Kidney capillary endothelial cell (primary cell): ENCODE data around the gene PHACTR2.

ENCODE experiments used
- DNase-seq: peaks from one replicate; pipeline ENCODE4 v3.0.0-alpha.2; 2018; ENCODE audit warnings: low spot score

PHACTR2 gene

GRCh38 chr6:143675382-143675900, 2.3 kb upstream of the PHACTR2 start:
- no peak for DNase-seq

GRCh38 chr6:143675946-143676345, 1.8 kb upstream of the PHACTR2 start:
- no peak for DNase-seq

DNA sequence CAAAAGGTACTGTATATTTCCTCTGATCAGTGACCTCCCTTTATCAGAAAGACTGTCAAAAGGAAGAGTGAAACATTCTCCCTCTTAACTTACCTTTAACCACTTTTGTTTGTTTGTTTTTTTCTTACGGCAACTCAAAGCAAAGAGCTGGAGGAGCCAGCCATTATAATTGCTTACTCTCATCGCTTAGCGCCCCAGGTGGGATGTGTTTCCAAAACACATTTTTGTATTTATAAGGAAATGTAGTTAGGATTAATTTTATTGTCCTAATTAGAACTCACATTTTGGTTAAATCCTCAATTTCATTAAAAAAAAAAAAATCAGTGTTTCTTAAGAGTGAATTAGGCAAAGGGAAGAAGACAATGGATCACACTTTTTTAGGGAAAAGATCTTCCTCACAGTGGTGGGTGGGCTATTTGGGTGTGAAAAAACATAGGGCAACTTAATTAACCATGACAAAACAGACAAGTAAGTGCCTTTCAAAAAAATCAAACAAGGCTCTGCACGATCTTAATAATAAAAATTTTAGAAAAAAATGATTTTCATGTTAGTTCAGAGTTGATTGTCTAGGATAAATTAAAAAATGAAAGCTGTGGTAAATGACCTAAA, 1.2 kb upstream of the PHACTR2 start:
- DNase-seq, result no peak

GRCh38 chr6:143677577-143677890, 231 bp upstream of the PHACTR2 start:
- DNase-seq, result no peak

DNA sequence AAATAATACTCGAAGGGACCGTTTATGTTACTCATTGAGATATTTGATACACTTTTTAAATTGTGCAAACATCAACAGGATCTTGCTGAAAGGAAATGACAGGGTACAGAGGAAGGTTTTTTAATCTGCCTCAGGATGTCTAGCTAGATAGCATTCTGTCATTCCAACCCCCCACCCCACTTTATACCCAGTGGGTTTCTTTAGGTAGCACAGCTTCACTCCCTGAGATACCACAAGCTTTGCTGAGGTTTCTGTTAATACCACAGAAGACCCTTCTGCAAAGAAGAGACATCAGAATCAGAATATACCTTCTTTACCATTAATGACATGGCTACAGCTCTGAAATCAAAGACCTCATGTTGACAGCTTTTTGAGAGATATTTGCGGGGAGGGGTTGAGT, 1.3 kb downstream of the PHACTR2 start:
- no peak for DNase-seq

DNA sequence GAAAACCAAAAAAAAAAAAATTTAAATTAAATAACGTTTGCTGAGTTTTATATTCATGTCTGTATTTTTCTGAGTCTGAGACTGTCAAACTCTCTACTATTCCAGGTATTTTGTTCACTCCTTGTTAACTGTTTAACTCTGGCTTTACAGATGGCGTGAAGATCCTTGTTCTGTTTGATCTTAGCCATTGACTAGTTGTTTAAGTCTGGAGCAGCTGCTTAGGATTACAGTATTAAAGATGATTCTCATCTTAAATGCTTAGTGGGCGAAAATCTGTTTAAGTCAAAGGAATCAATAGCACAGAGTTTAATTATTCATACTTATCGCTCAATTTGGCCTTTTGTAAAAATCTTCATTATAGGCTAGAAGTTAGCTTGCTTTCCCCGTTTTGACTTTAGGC, 2.4 kb downstream of the PHACTR2 start:
- DNase-seq, result no peak

DNA sequence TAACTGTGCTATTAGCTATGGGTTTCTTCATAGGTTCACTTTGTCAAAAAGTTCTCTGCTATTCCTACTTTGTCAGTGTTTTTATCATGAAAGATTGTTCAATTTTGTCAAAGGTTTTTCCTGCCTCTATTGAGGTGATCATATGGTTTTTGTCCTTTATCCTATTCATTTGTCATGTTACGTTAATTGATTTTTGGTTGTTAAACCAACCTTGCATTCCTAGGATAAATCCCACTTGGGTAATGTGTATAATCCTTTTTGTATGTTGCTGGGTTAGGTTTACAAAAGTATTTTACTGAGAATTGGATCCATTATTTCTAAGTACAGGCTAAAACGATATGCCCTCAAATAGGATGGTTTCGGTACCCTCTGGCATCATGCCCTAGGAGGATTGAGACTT, 5.0 kb downstream of the PHACTR2 start:
- no peak for DNase-seq

- DNase-seq, result no peak
These were observed 6.7 kb downstream of the PHACTR2 start for GRCh38 chr6:143684486-143684885.

GRCh38 chr6:143685653-143686052, 7.9 kb downstream of the PHACTR2 start:
- no peak for DNase-seq

GRCh38 chr6:143687591-143687990, 9.8 kb downstream of the PHACTR2 start:
- no peak for DNase-seq

GRCh38 chr6:143688681-143689080, 10.9 kb downstream of the PHACTR2 start:
- no peak for DNase-seq

DNA sequence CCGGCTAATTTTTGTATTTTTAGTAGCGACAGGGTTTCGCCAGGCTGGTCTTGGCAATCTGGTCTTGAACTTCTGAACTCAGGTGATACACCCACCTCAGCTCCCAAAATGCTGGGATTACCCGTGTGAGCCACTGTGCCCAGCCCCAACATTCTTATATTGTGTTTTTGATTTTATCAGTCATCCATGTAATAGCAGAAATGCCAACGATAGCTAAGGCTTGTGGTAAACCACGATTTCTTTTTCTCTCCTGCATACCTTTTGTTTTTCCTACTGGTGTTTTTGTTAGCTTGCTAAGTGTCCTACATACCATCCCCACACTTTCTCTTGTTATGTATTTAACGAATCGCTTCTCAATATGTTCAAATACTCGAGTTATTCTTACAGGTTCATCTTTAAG, 12.1 kb downstream of the PHACTR2 start:
- DNase-seq, result no peak

DNA sequence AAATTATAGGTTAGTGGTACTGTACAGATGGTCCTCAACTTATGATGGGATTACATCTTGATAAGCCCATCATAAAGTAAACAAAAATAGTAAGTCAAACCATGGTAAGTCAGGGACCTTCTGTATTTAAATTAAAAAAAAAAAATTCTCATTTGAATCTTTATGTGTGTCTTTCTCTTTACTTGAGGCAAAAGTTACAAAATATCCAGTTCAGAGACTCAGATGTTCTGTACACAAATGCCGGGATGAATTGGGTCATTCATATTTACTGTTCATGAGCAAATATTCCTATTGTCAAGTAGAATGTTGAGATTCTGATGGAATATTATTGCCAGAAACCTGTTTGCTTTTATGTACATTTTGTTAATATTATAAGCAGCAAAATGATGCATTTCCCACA, 13.4 kb downstream of the PHACTR2 start:
- no peak for DNase-seq

GRCh38 chr6:143691900-143692636, 14.3 kb downstream of the PHACTR2 start:
- no peak for DNase-seq

GRCh38 chr6:143692696-143693095, 14.9 kb downstream of the PHACTR2 start:
- DNase-seq, result no peak

DNA sequence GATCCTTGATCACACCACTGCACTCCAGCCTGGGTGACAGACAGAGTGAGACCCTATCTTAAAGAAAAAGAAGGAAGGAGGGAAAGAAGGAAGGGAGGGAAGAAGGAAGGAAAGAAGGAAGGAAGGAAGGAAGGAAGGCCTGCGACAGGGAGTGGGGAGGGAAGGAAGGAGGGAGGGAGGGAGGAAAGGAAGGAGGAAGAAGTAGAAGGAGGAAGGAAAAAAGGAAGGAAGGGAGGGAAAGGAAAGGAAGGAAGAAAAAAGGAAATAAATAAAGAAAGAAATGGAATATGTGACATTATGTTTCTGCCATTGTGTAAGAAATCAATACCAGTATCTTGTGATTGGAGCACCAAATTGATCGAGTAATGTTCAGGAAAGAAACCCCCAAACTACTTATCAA, 16.2 kb downstream of the PHACTR2 start:
- no peak for DNase-seq

DNA sequence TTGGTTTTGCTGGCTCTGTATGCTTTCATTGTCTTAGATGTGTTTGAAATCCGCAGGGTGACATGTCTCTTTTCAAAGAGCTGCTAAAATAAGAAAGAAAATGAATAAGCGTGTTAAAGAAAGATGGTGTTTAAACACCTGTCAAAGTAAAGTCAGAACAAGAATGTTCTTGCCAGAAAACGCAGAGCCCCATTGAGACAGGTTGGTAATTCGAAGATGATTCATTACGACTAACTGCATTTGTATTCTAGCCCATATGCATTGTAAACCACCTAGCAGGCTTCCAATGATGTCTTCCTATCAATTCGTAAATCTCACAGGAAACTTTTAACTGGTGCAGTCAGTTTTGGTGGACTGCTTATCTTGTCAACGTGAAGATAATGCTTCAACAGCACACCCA, 16.8 kb downstream of the PHACTR2 start:
- no peak for DNase-seq

DNA sequence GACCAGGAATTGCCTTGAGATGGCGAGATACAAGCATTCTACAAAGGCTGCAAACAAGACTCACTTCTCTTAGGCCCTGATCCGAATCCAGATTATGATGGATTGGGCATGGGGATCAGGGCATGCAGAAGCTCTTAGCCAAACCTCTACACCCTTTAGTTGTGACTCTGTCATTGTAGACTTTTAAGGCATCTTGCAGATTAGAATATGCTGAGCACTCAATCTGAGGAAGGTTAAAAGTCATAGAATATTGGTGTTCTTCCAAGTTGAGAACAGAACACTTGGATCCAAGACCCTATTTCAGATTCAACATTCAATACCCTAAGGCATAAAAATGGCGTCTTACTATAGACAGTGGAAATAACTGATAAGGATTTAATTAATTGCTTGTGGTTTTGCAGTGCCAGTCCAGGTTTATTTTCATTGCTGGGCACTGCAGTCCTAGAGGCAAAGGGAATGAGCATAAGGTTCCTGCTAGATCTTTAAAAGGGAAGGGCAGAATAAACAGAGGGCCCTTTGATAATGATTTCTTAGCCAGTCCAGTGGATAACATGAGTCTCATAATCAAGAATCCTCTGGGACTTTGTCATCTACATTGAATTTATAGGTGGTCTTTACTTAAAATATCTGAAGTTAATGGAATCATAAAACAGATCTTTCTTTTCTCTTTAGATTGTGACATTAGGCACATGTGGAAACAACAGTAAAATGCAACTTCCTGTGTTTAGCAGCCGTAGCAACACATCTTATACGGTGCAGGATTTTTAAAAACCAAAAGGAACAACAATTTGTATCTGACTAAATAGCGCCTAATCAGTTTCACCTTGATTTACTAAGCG, 17.6 kb downstream of the PHACTR2 start:
- DNase-seq, result no peak

DNA sequence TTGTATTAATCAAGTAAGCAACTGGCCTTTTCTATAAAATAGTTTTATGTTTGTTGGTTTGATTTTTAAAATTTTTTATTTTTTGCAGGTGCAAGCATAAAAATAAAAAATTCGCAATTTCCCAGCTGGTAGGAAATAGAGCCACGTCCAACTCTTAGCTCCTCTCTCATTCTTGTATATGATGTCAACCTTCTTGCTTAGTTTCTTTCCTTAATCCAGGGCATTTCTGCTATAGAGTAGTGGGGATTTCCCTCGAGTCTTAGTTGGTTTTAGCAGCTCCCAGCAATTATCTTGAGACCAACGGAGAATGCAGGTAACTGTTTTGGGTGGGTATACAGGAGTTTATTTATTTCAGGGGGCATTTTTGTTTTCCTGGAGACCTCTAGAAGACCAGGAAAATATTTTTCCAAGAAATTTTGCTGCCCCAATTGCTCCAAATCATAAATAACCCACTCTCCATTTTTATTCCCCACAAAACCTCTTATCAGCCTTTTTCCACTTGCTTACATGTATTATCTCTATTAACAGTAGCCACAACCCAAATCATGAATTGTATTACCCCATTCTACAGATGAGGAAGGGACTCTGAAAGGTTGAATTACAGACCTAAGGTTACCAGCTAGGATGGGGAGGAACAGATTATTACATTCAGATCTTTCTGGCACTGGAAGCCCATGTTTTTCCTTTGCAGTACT, 18.4 kb downstream of the PHACTR2 start:
- no peak for DNase-seq

- DNase-seq, result no peak
These were observed 18.9 kb downstream of the PHACTR2 start for GRCh38 chr6:143696664-143697000.

- DNase-seq, result no peak
These were observed 19.5 kb downstream of the PHACTR2 start for GRCh38 chr6:143697076-143697800.

DNA sequence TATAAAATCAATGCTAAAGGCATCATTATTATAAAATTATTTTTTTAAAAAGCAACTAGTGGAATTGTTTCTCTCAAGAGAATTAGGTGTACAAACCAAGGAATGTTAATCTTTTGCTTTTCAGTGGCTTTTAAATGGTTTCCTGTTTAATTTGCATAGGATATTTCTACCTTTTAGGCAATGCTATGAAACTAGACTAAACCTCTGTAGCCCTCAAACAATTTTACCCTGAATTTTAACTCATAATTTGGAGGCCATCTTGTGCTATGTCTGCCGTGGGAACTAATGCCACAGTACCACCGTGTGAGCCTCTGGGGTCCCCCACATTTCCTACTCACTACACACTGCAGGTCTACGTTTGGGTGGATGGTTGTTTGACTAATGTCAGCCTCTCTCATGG, 20.6 kb downstream of the PHACTR2 start:
- DNase-seq, result no peak
